H9 (cell line): Measurements from ENCODE around the gene TBC1D23. TPM values are rescaled to one million over a fixed set of nuclear protein-coding genes. Genes with fewer than 3 reads are reported as not detected.

Experiments used
- DNase-seq: peaks from one replicate; pipeline ENCODE4 v3.0.0-alpha.2; 2017
- H2AFZ ChIP-seq: one replicate; pipeline ENCODE4 v1.6.1; 2013; ENCODE audit warnings: mild to moderate bottlenecking, low read length, control low read depth, moderate library complexity
- H2AK5ac ChIP-seq: 2 replicates; pipeline ENCODE4 v1.6.1; 2013; ENCODE audit warnings: low read length, control low read depth, mixed read lengths; ENCODE audit not compliant: insufficient read length
- H2BK120ac ChIP-seq: one replicate; pipeline ENCODE4 v1.6.1; 2013; ENCODE audit warnings: low read depth, mild to moderate bottlenecking, low read length, control low read depth, inconsistent platforms; ENCODE audit not compliant: poor library complexity, severe bottlenecking
- H2BK12ac ChIP-seq: 2 replicates; pipeline ENCODE4 v1.6.1; 2013; ENCODE audit warnings: low read length, control low read depth, mixed read lengths, low read depth; ENCODE audit not compliant: insufficient read length
- H2BK15ac ChIP-seq: 2 replicates; pipeline ENCODE4 v1.6.1; 2013; ENCODE audit warnings: low read depth, low read length, control low read depth
- H2BK20ac ChIP-seq: one replicate; pipeline ENCODE4 v1.6.1; 2013; ENCODE audit warnings: low read depth, mild to moderate bottlenecking, low read length, control low read depth, inconsistent platforms; ENCODE audit not compliant: poor library complexity, severe bottlenecking
- H2BK5ac ChIP-seq: 2 replicates; pipeline ENCODE4 v1.6.1; 2013; ENCODE audit warnings: low read length, control low read depth, mixed read lengths; ENCODE audit not compliant: insufficient read length
- H3K14ac ChIP-seq: 2 replicates; pipeline ENCODE4 v1.6.1; 2013; ENCODE audit warnings: low read length, control low read depth; ENCODE audit not compliant: insufficient read depth
- H3K18ac ChIP-seq: 2 replicates; pipeline ENCODE4 v1.6.1; 2013; ENCODE audit warnings: low read depth, mild to moderate bottlenecking, mixed read lengths, low read length, control low read depth; ENCODE audit not compliant: insufficient read length
- H3K23ac ChIP-seq: 2 replicates; pipeline ENCODE4 v1.6.1; 2013; ENCODE audit warnings: low read length, control low read depth, mixed read lengths, low read depth; ENCODE audit not compliant: insufficient read length
- H3K23me2 ChIP-seq: 2 replicates; pipeline ENCODE4 v1.6.1; 2013; ENCODE audit warnings: low read depth, mild to moderate bottlenecking, mixed read lengths, low read length, control low read depth; ENCODE audit not compliant: insufficient read length, poor library complexity, severe bottlenecking
- H3K27ac ChIP-seq: 2 replicates; pipeline ENCODE4 v1.5.1; 2013; ENCODE audit warnings: low read length, control low read depth, mixed read lengths, low read depth; ENCODE audit not compliant: insufficient read length
- H3K27me3 ChIP-seq: 2 replicates; pipeline ENCODE4 v1.6.1; 2013; ENCODE audit warnings: low read length, control low read depth, inconsistent platforms; ENCODE audit not compliant: insufficient read depth
- H3K4ac ChIP-seq: 2 replicates; pipeline ENCODE4 v1.6.1; 2013; ENCODE audit warnings: low read depth, mild to moderate bottlenecking, control low read depth, inconsistent platforms, low read length, moderate library complexity
- H3K4me1 ChIP-seq: 2 replicates; pipeline ENCODE4 v1.6.1; 2013; ENCODE audit warnings: low read length, control low read depth, inconsistent platforms; ENCODE audit not compliant: insufficient read depth
- H3K4me2 ChIP-seq: 2 replicates; pipeline ENCODE4 v1.6.1; 2013; ENCODE audit warnings: low read length, control low read depth, mixed read lengths; ENCODE audit not compliant: insufficient read length, insufficient read depth
- H3K56ac ChIP-seq: 2 replicates; pipeline ENCODE4 v1.6.1; 2013; ENCODE audit warnings: low read depth, mild to moderate bottlenecking, mixed read lengths, low read length, control low read depth; ENCODE audit not compliant: insufficient read length
- H3K79me1 ChIP-seq: 2 replicates; pipeline ENCODE4 v1.6.1; 2013; ENCODE audit warnings: low read depth, mild to moderate bottlenecking, moderate library complexity, low read length, control low read depth, inconsistent platforms; ENCODE audit not compliant: insufficient read depth, poor library complexity, severe bottlenecking
- H3K79me2 ChIP-seq: 2 replicates; pipeline ENCODE4 v1.6.1; 2013; ENCODE audit warnings: low read length, control low read depth, inconsistent platforms; ENCODE audit not compliant: insufficient read depth
- H3K9ac ChIP-seq: 2 replicates; pipeline ENCODE4 v1.6.1; 2013; ENCODE audit warnings: low read length, control low read depth, mixed read lengths; ENCODE audit not compliant: insufficient read length; ENCODE audit errors: extremely low read depth
- H3K9me3 ChIP-seq: one replicate; pipeline ENCODE4 v1.6.1; 2013; ENCODE audit warnings: low read depth, low read length, inconsistent platforms; ENCODE audit not compliant: control insufficient read depth
- H3T11ph ChIP-seq: one replicate; pipeline ENCODE4 v1.6.1; 2013; ENCODE audit warnings: mild to moderate bottlenecking, low read length, control low read depth, inconsistent platforms
- H4K20me1 ChIP-seq: one replicate; pipeline ENCODE4 v1.6.1; 2013; ENCODE audit not compliant: control insufficient read depth, insufficient read length, insufficient read depth
- H4K5ac ChIP-seq: 2 replicates; pipeline ENCODE4 v1.6.1; 2013; ENCODE audit warnings: low read depth, mild to moderate bottlenecking, mixed read lengths, low read length, control low read depth; ENCODE audit not compliant: insufficient read length
- H4K8ac ChIP-seq: replicated peaks from 2 replicates; pipeline ENCODE4 v1.6.1; 2013; ENCODE audit warnings: low read length, control low read depth, mixed read lengths, low read depth; ENCODE audit not compliant: insufficient read length
- H4K91ac ChIP-seq: 2 replicates; pipeline ENCODE4 v1.6.1; 2013; ENCODE audit warnings: low read depth, mild to moderate bottlenecking, moderate library complexity, mixed read lengths, low read length, control low read depth; ENCODE audit not compliant: insufficient read length
- H3K27ac Mint-ChIP-seq, 3 experiments: 2 replicates in 2 of 3; 3 replicates in 1 of 3; pipeline ENCODE4 v1.8.0; 2020 to 2021; ENCODE audit warnings: mixed read lengths in 3 of 3, mild to moderate bottlenecking in 1 of 3, moderate library complexity in 1 of 3
- H3K27me3 Mint-ChIP-seq: 2 replicates; pipeline ENCODE4 v1.8.0; 2021; ENCODE audit warnings: low read depth, mild to moderate bottlenecking, moderate library complexity, mixed read lengths
- H3K36me3 Mint-ChIP-seq, 3 experiments: 2 replicates in 2 of 3; 3 replicates in 1 of 3; pipeline ENCODE4 v1.8.0; 2020 to 2021; ENCODE audit warnings: low read depth in 3 of 3, mixed read lengths in 3 of 3; ENCODE audit not compliant: insufficient read depth in 1 of 3
- H3K4me1 Mint-ChIP-seq, 2 experiments: 2 replicates each; pipeline ENCODE4 v1.8.0; 2020; ENCODE audit warnings: mixed read lengths in 2 of 2
- H3K4me3 Mint-ChIP-seq, 2 experiments: 2 replicates in 1 of 2; 3 replicates in 1 of 2; pipeline ENCODE4 v1.8.0; 2020 to 2021; ENCODE audit warnings: mild to moderate bottlenecking in 2 of 2, mixed read lengths in 2 of 2, moderate library complexity in 1 of 2
- H3K9me3 Mint-ChIP-seq, 2 experiments: 2 replicates in 1 of 2; 3 replicates in 1 of 2; pipeline ENCODE4 v1.8.0; 2020; ENCODE audit warnings: mild to moderate bottlenecking in 2 of 2, mixed read lengths in 2 of 2, moderate library complexity in 1 of 2
- WGBS: extraction: QIAGEN DNeasy Blood & Tissue Kit; methylation state at CpG from one replicate; pipeline ENCODE4 v1.1.7; 2013; ENCODE audit warnings: missing lambda C conversion rate, low lambda C conversion rate, mixed read lengths; ENCODE audit not compliant: insufficient read length; ENCODE audit errors: extremely low coverage; 5-methylcytosine and 5-hydroxymethylcytosine counted together
- total RNA-seq: library from RNA; stranded (reverse); gene quantifications from 2 replicates; pipeline ENCODE4 v1.2.1, GENCODE V29; 2021
- TF ChIP-seq, protein P1 (sequence below): fragments of 200-600 bp; sonication (generic); conservative IDR thresholded peaks from 3 replicates; pipeline ENCODE4 v1.8.0; 2021; ENCODE audit warnings: antibody characterized with exemption, mild to moderate bottlenecking

The TBC1D23 gene
- total RNA-seq, 1 experiment from 2014 or later: 37.1 TPM

DNA sequence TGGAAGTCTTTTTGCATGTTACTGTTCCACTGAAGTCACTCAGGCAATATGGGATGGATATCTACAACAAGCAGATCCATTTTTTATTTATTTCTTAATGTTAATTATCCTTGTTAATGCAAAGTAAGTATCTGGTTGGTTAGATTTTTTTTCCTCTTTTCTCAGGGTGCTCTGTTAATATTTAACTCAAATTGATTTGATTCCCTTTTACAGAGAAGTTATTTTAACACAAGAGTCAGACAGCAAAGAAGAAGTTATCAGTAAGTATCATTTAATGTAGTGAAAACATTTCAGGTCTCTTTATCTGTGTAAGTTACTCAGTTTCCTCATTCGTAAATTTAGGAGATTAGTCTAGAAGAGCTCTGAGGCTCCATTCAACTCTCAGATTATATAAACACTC is 34.3 kb downstream of the TBC1D23 start:
- Histone ChIP-seq H3K4ac (no peak overlapping the region), H4K20me1 (no peaks in the 10 kb centered on the region), H3K27me3 (no peaks in the 10 kb centered on the region), H3K23ac (no peak overlapping the region), H3K79me2 (no peaks in the 10 kb centered on the region), H3T11ph (no peak overlapping the region), H3K18ac (no peak overlapping the region), H3K4me1 (no peaks in the 10 kb centered on the region), H4K8ac (no peak overlapping the region), H3K9me3 (no peaks in the 10 kb centered on the region), H4K5ac (no peak overlapping the region), H3K14ac (no peak overlapping the region), H3K56ac (no peak overlapping the region), H3K23me2 (no peaks in the 10 kb centered on the region), H3K27ac (no peak overlapping the region), H2BK5ac (no peak overlapping the region), H2BK12ac (no peak overlapping the region), H3K4me2 (no peak overlapping the region), H2BK15ac (no peak overlapping the region), H4K91ac (no peak overlapping the region), H2AK5ac (no peak overlapping the region), H2BK120ac (no peak overlapping the region), H3K9ac (no peak overlapping the region), H2AFZ (no peak overlapping the region), H3K79me1 (no peaks in the 10 kb centered on the region), H2BK20ac (no peak overlapping the region)
- Mint-ChIP-seq H3K36me3 (peaks cover 1 to 43% (median 17%) of the 10 kb centered on the region in 3 experiments; a peak in 4 of 7 replicates), H3K27ac (no peak overlapping the region), H3K9me3 (no peaks in the 10 kb centered on the region), H3K4me3 (no peak overlapping the region), H3K4me1 (no peaks in the 10 kb centered on the region), H3K27me3 (no peaks in the 10 kb centered on the region)
- no peak for DNase-seq
- TF ChIP-seq, protein P1, sequence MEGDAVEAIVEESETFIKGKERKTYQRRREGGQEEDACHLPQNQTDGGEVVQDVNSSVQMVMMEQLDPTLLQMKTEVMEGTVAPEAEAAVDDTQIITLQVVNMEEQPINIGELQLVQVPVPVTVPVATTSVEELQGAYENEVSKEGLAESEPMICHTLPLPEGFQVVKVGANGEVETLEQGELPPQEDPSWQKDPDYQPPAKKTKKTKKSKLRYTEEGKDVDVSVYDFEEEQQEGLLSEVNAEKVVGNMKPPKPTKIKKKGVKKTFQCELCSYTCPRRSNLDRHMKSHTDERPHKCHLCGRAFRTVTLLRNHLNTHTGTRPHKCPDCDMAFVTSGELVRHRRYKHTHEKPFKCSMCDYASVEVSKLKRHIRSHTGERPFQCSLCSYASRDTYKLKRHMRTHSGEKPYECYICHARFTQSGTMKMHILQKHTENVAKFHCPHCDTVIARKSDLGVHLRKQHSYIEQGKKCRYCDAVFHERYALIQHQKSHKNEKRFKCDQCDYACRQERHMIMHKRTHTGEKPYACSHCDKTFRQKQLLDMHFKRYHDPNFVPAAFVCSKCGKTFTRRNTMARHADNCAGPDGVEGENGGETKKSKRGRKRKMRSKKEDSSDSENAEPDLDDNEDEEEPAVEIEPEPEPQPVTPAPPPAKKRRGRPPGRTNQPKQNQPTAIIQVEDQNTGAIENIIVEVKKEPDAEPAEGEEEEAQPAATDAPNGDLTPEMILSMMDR: no peak
- WGBS: no CpG with 5 or more reads among the region's 1 CpG
